HG03135 (cell line): Measurements from ENCODE around the gene SERPINB10.

Experiments
- ATAC-seq: cut with Tn5 transposase; IDR thresholded peaks from one replicate; pipeline ENCODE4 v1.9.1; 2021; ENCODE audit warnings: mild to moderate bottlenecking, moderate library complexity; ENCODE audit not compliant: unreplicated experiment

SERPINB10 gene

DNA sequence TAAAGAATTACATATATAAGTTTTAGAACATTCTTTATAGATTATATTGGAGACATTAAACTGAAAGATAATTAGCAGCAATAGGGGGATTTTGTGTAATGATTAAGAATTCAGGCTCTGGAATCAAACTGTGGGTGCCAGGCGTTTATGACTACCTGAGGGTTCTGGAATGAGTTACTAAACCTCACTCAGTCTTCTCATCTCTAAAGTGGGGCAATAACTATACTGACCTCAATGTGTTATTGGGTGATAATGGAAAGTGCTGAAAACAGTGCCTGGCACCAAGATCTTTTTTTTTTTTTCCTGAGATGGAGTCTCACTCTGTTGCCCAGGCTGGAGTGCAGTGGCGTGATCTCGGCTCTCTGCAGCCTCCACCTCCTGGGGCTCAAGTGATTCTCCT lies 69.3 kb downstream of the SERPINB10 start:
- no peak for ATAC-seq

DNA sequence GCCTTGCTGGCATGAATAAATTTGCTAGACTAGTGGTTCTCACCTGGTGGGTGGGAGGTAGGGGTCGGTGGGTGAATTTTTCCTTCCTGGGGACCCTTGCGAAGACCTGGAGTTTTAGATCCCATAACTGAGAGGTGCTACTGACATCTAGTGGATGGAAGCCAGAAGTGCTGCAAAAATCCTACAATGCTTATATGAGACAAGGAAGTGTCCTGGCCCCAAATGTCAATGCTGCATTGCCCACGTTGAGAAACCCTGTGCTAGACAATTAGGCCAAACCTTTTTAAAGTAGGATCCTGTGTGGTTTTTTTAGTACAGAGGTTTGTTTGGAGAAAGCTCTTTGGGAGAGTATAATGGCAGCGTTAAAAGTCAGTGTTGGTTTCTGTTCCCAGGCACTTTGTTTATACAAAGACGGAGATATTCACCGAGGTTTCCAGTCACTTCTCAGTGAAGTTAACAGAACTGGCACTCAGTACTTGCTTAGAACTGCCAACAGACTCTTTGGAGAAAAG lies 71.7 kb downstream of the SERPINB10 start:
- ATAC-seq = no peak

- ATAC-seq = no peak
Observed at GRCh38 chr18:63980027-63980426, 72.3 kb downstream of the SERPINB10 start.

DNA sequence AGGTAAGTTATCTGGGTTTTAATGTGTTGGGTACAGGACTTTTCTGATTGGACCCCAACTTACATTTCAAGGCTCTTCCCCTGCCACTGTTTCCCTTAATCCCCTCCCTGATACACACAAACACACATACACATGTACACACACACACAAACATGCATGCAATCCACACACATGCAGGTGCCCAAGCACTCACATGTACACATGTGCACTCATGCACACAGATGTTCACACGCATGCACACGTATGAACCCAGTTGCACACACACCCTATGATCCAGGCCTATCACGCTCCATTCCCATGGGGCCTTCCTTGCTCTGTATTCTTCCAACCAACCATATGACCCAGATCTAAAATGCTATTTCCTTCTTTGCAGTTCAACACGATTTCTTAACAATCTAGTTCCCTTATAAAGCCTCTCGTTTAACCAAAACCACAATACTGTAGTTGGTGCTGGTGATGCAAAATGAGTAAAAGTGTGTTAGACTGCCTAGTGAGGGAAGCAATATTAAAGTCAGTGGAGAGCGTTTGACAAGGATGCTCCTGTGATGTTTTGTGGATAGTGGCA lies 73.2 kb downstream of the SERPINB10 start:
- ATAC-seq = no peak

DNA sequence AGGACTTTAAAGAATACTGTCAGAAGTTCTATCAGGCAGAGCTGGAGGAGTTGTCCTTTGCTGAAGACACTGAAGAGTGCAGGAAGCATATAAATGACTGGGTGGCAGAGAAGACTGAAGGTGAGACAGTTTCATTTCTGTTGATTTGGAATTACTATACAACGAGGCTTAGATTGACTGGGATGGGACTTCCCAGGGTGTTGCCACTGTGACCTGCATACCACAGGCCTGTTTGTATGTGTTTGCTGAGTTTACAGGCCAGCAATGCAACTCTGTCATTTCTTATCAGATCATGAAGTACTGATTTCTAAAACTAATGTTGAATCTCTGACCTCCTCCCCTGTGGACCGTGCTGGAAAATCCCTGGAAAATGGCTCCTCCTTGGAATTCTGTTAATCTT lies 74.0 kb downstream of the SERPINB10 start:
- ATAC-seq = no peak

DNA sequence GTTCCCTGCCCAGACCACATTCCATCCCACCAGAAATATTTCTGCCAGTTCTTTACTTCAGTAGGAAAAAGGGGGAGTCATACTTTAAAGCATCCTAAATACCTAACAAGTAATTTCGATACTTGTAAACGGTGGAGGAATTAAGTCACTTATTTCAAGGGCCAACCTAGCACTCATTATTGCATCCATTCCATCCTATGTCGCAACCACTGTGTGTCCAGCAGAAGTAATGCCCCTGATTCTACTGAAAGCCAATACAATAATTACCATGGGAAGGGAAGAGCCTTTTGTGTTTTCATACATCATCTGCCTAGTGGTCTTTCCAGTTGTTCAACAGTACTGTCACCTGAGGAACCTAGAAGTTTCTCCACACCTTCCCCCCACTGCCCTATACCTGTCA lies 74.6 kb downstream of the SERPINB10 start:
- no peak for ATAC-seq
